BJ (cell line): ENCODE measurements around the gene SRR. TPM values are rescaled to one million over a fixed set of nuclear protein-coding genes. Genes with fewer than 3 reads are reported as not detected.

Experiments used
- CTCF ChIA-PET: fragments of 350-600 bp; formaldehyde crosslinking; extraction: SDS; loops from one replicate; lab custom pipeline; 2021; ENCODE audit warnings: antibody characterized with exemption, inconsistent platforms; lab: Yijun Ruan, JAX
- POLR2A ChIA-PET: fragments of 300-600 bp; sonication (Branson Sonifier 250); formaldehyde crosslinking; extraction: SDS; loops from one replicate; lab custom pipeline; 2021; ENCODE audit warnings: antibody characterized with exemption; lab: Charles Lee
- DNase-seq: peaks from one replicate; pipeline ENCODE4 v3.0.0-alpha.2; 2011; ENCODE audit warnings: low read depth
- H3K27me3 ChIP-seq: 2 replicates; pipeline ENCODE4 v1.6.0; 2011; ENCODE audit warnings: low read length; ENCODE audit not compliant: control insufficient read depth, insufficient read depth
- H3K36me3 ChIP-seq: 2 replicates; pipeline ENCODE4 v1.5.1; 2011; ENCODE audit warnings: low read length; ENCODE audit not compliant: control insufficient read depth, insufficient read depth
- H3K4me3 ChIP-seq: 2 replicates; pipeline ENCODE4 v1.5.1; 2011; ENCODE audit warnings: low read depth, mild to moderate bottlenecking, control low read depth, low read length
- CTCF ChIP-seq: IDR thresholded peaks from 2 replicates; pipeline ENCODE4 v1.5.1; 2011; ENCODE audit warnings: low read depth, mild to moderate bottlenecking, control low read depth, inconsistent platforms, low read length, moderate library complexity; ENCODE audit not compliant: insufficient read depth
- polyA plus RNA-seq: library from polyadenylated mRNA; depleted of rRNA; stranded (reverse); fragments of >200 nt; gene quantifications from 2 replicates; pipeline ENCODE4 v1.2.3, GENCODE V29; 2011; rRNA removed
- small RNA-seq: library from RNA; depleted of rRNA; stranded (forward); fragments of <200 nt; gene quantifications from one replicate; pipeline ENCODE3, GENCODE V24; 2012; ENCODE audit warnings: low replicate concordance, low read depth; ENCODE audit not compliant: insufficient read length

The SRR gene
- polyA plus RNA-seq, 1 experiment, result 17.1 TPM

DNA sequence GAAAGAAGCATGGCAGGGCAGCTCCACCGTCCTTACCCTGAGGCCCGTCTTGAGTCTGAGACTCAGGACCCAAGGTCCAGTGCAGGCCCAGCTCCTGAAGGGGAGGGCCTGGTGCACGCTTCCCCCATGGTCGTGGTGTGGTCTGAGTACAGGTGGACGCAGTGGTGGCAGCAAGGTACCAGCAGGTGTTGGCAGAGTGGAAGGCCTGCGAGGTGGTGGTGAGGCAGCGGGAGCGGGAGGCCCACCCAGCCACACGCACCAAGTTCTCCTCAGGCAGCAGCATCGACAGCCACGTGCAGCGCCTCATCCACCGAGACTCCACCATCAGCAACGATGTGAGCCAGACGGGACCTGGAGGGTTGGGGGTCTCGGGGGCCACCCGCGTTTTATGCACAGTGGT is 69.4 kb downstream of the SRR start:
- Histone ChIP-seq H3K36me3 (peaks cover 26% of the 10 kb centered on the region), H3K4me3 (no peak overlapping the region), H3K27me3 (no peaks in the 10 kb centered on the region)
- TF ChIP-seq CTCF, result no peak
- DNase-seq, result no peak
- CTCF ChIA-PET, result interaction anchor here (1.7 kb wide), 1 partner anchor 9 kb away, joined by 6 read pairs; no protein-coding TSS in a partner anchor
- POLR2A ChIA-PET, result no interaction called here

Small RNAs within 50 kb of the gene (small RNA-seq; reads per million reads assigned to genes)
- gene AC006435.3 (not detected), gene SNORD91A (62.6 reads per million, percentile 89 among the genes with 10 or more reads in this experiment), gene SNORD91B (4.0 reads per million, percentile 53 among the genes with 10 or more reads in this experiment)

Other genes with a start within 250 kb of the SRR start
- gene HIC1, start 248.8 kb upstream of the SRR start, polyA plus RNA-seq, result 14.8 and 15.1 TPM in 2 replicates
- 13.8 and 29.7 TPM in 2 replicates for gene SMG6, start 165 bp upstream of the SRR start, polyA plus RNA-seq
- gene TSR1, start 32.5 kb downstream of the SRR start, polyA plus RNA-seq, result 8.9 and 13.2 TPM in 2 replicates
- gene SGSM2, start 33.6 kb downstream of the SRR start, polyA plus RNA-seq, result 23.7 and 43.6 TPM in 2 replicates
- 2.4 and 3.1 TPM in 2 replicates for gene MNT, start 97.1 kb downstream of the SRR start, polyA plus RNA-seq
- gene METTL16, start 207.9 kb downstream of the SRR start, polyA plus RNA-seq, result 10.4 and 12.9 TPM in 2 replicates